ENCODE data around the gene CDKAL1.

The CDKAL1 gene

GRCh38 chr6:21256197-21256596 lies 721.9 kb downstream of the CDKAL1 start:
- no peak for TF ChIP-seq CTCF (IDR thresholded peaks at IDR 0.05; ENCODE audit: borderline replicate concordance, insufficient read depth, low read depth, low read length)

DNA sequence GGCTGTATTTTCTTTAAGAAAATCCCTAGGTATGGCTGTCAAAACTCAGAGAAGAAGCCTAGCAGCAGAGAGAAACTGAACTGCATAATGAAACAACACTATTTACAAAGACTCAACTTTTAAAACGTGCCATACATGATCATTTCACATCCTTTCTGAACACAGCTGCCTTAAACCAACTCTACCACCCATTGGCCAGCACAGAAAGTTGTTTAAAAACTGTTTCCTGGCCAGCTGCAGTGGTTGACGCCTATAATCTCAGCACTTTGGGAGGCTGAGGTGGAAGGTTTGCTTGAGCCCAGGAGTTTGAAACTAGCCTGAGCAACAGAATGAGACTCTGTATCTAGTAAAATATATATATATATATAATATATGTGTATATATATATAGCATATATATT lies 722.9 kb downstream of the CDKAL1 start:
- TF ChIP-seq CTCF (IDR thresholded peaks at IDR 0.05; ENCODE audit: borderline replicate concordance, insufficient read depth, low read depth, low read length): no peak
- H3K4me3 ChIP-seq (ENCODE audit: low read depth, low read length): no peak overlapping the region

More at GRCh38 chr6:21256197-21256596, 721.9 kb downstream of the CDKAL1 start:
- H3K4me3 ChIP-seq (ENCODE audit: low read depth, low read length): no peak overlapping the region

DNA sequence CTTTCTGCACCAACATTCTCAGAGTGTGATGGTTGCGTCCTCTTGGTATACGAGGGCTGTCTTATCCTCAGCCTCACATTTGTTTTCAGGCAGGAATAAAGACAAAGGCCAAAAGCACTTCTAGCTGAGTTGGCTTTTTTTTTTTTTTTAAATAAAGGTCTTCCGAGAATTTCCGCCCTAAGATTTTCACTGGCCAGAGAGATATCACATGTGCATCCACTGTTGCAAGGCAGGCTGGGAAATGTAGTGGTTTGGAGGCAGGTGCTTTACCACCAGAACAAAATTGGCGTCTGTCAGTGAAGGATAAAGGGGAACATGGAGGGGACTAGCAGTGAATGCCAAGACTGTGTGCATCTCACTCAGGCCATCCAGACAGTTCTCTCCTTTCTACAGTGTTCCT lies 724.4 kb downstream of the CDKAL1 start:
- no peak for TF ChIP-seq CTCF (IDR thresholded peaks at IDR 0.05; ENCODE audit: borderline replicate concordance, insufficient read depth, low read depth, low read length)
- no peak overlapping the region for H3K4me3 ChIP-seq (ENCODE audit: low read depth, low read length)

GRCh38 chr6:21259660-21260059 lies 725.4 kb downstream of the CDKAL1 start:
- no peak for TF ChIP-seq CTCF (IDR thresholded peaks at IDR 0.05; ENCODE audit: borderline replicate concordance, insufficient read depth, low read depth, low read length)
- H3K4me3 ChIP-seq (ENCODE audit: low read depth, low read length): no peak overlapping the region

DNA sequence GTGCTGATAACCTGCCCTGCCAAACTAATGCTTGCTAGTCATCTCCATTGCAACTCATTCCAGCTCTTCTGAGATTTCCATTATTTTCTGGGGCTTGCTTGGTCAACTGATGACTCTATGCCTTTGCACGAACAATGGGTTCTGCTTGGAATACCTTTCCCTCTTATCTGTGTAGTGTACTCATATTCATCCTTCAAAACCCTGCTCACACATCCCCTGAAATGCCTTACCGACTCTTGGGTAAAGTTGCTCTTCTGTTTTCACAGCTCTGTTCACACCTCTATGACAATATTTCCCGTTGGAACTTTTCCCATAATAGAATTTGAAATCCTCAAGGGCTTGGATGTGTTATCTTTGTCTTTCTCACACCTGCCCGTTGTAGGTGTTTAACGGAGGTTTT lies 728.2 kb downstream of the CDKAL1 start:
- no peak for TF ChIP-seq CTCF (IDR thresholded peaks at IDR 0.05; ENCODE audit: borderline replicate concordance, insufficient read depth, low read depth, low read length)
- no peak overlapping the region for H3K4me3 ChIP-seq (ENCODE audit: low read depth, low read length)

DNA sequence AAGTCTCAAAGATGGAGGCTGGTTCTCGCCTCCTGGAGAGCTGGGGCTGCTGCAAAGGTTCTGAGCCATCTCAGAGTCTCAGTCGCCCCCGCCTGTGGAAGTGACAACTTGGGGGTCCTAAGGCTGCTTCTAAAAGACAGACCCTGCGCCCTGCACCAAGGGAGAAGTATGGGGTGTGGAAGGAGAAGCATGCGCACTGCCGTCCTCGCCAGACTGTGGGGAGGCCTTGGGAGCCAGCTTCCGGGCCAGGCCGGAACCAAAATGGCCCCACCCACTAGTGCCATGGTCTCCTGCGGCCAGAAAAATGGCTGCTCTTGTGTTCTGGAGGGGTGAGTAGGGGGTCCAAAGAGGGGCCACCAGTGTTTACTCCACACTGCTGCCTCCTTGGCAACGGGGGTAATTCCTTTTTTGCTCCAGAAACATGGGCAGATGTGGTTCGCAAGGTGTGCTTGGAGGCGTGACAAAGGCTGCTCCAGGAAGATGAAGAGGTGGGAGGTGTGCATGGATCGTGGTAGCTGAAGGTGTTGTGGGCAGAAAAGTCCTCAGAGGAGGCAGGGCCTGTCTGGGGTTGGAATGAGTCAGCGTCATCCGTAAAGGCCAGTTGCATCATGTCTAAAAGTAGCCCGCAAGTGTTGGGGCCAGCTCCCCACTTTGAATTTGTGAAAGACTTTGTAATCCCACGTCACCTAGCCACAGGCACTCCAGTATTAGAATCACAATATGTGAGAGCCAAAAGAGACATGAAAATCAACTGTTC lies 729.5 kb downstream of the CDKAL1 start:
- no peak overlapping the region for H3K4me3 ChIP-seq (ENCODE audit: low read depth, low read length)
- no peak for TF ChIP-seq CTCF (IDR thresholded peaks at IDR 0.05; ENCODE audit: borderline replicate concordance, insufficient read depth, low read depth, low read length)

GRCh38 chr6:21264288-21265033 lies 730.2 kb downstream of the CDKAL1 start:
- no peak overlapping the region for H3K4me3 ChIP-seq (ENCODE audit: low read depth, low read length)
- TF ChIP-seq CTCF (IDR thresholded peaks at IDR 0.05; ENCODE audit: borderline replicate concordance, insufficient read depth, low read depth, low read length): no peak
